ENCODE measurements around the gene UGGT2. TPM values are rescaled to one million over a fixed set of nuclear protein-coding genes. Genes with fewer than 3 reads are reported as not detected.

The UGGT2 gene
- total RNA-seq: 27.0 and 41.5 TPM in 2 replicates

DNA sequence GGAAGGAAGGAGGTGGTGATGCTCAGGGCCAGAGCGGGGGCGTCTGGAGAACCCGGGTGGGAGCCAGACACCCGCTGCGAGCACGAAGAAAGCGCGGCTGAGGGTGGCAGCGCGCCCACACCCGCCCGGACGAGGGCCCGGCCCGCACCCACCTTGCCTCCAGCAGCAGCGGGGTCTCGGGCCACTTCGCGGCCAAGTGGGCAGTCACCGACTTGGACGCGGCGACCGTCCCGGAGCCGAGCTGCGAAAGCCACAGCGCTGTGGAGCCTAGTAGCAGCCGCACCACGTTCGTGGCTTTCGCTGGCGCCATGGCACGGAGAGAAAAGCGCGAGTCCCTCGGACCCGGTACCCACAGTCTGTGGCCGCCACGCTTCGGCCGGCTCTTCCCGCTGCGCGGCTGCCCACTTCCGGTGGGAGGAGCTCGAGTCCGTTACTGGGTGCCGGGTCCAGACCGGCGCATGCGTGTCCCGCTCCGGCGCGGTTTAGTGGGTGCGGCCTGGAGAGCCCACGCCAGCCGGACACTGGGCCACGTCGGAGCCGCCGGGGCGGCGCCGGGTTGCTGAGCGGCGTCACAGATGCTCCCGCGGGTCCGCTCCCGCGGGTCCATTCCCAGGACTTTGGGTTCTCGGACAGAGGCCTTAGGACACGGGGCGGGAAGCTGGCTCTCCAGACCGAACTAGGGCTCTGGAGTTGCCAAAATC is at the start of gene UGGT2:
TSS of gene UGGT2 (minus strand) at position 399 of the 701 bp plus-strand sequence. CDS start at position 310, 89 bp downstream.

DNA sequence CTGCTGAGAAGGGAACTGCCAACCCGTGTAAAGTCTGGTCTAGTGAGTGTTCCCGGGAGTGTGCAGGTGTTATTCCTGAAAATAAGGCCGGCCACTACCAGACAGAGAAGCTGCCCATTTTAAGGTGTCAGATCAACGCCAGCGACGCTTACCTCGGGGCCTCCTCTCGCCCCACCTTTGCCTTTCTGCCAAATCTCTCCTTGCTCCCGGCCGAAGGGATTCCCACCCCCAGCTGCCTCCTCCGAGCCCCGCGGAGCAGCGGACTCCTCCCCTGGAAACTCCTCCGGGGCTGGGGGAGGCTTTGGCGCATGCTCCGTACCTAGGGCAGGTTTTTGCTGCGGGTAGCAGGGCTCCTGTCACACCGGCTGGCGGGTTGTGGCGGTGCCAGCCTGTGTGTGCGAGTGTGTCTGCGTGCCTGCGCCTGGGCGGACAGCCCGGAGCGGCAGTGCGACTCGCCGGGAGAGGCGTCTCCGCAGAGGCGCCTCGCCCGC is 36.6 kb upstream of the UGGT2 start, which contains the start of gene HS6ST3:
TSS of gene HS6ST3 (plus strand) at position 359 of the 491 bp plus-strand sequence.

Other genes starting within 250 kb of the UGGT2 start
- gene HS6ST3, start 36.7 kb upstream of the UGGT2 start, total RNA-seq: under 0.01 TPM in 2 replicates